ENCODE measurements around the gene DOCK1. TPM values are rescaled to one million over a fixed set of nuclear protein-coding genes. Genes with fewer than 3 reads are reported as not detected.

Gene DOCK1
- total RNA-seq, 1 donor from 2014 or later, result 72.6 TPM

DNA sequence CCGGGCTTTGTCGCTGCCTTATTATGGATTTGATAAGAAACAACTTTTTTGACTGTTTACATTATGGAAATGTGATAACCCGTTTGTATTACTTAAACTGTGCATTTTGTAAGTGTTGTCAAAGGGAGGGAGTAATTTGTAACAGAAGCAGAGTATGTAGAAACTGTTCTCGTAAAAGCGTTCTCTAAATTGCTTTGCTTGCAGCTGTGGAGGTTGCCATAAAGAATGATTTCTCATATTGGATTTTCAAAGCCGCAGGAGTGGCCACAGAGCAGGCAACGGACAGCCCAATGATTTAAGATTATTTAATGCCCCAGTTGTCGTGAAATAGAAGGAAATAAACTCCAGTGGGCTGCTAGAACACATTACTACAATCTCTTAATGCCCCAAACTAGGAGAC lies 405.2 kb downstream of the DOCK1 start:
- Histone ChIP-seq H3K36me3 (no peaks in the 10 kb centered on the region), H3K4me1 (no peaks in the 10 kb centered on the region), H3F3A (ENCODE audit: low read depth) (no peaks in the 10 kb centered on the region), H3K4me2 (no peak overlapping the region), H3K27me3 (no peaks in the 10 kb centered on the region), H3K9me3 (ENCODE audit: low read depth) (no peaks in the 10 kb centered on the region), H3K27ac (no peak overlapping the region), H4K20me1 (ENCODE audit: low read depth) (no peaks in the 10 kb centered on the region), H3K9ac (no peak overlapping the region), H3K4me3 (no peak overlapping the region), H3K79me2 (ENCODE audit: low read depth) (no peaks in the 10 kb centered on the region), H2AFZ (replicated peaks) (no peak overlapping the region)
- Mint-ChIP-seq H3K9me3 (no peaks in the 10 kb centered on the region), H3K4me1 (peaks cover 16% of the 10 kb centered on the region), H3K27ac (no peak overlapping the region), H3K4me3 (no peak overlapping the region), H3K36me3 (no peaks in the 10 kb centered on the region), H3K27me3 (ENCODE audit: insufficient read depth, low read depth) (peaks cover 7% of the 10 kb centered on the region)
- TF ChIP-seq, protein P1, sequence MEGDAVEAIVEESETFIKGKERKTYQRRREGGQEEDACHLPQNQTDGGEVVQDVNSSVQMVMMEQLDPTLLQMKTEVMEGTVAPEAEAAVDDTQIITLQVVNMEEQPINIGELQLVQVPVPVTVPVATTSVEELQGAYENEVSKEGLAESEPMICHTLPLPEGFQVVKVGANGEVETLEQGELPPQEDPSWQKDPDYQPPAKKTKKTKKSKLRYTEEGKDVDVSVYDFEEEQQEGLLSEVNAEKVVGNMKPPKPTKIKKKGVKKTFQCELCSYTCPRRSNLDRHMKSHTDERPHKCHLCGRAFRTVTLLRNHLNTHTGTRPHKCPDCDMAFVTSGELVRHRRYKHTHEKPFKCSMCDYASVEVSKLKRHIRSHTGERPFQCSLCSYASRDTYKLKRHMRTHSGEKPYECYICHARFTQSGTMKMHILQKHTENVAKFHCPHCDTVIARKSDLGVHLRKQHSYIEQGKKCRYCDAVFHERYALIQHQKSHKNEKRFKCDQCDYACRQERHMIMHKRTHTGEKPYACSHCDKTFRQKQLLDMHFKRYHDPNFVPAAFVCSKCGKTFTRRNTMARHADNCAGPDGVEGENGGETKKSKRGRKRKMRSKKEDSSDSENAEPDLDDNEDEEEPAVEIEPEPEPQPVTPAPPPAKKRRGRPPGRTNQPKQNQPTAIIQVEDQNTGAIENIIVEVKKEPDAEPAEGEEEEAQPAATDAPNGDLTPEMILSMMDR (IDR thresholded peaks at IDR 0.05), result no peak
- no peak for TF ChIP-seq EZH2phosphoT487 (IDR thresholded peaks at IDR 0.05)
- no peak for TF ChIP-seq EZH2 (IDR thresholded peaks at IDR 0.05)
- DNase-seq (ENCODE audit: low spot score), result no peak

- Mint-ChIP-seq H3K36me3 (no peaks in the 10 kb centered on the region), H3K9me3 (no peaks in the 10 kb centered on the region), H3K27me3 (ENCODE audit: insufficient read depth, low read depth) (peaks cover 7% of the 10 kb centered on the region), H3K4me3 (no peak overlapping the region), H3K27ac (no peak overlapping the region), H3K4me1 (peaks cover 16% of the 10 kb centered on the region)
- no peak for DNase-seq (ENCODE audit: low spot score)
- Histone ChIP-seq H3K9ac (no peak overlapping the region), H3K4me3 (no peak overlapping the region), H3K27ac (no peak overlapping the region), H3K4me2 (no peak overlapping the region), H2AFZ (replicated peaks) (no peak overlapping the region), H3K9me3 (ENCODE audit: low read depth) (no peaks in the 10 kb centered on the region), H3K79me2 (ENCODE audit: low read depth) (no peaks in the 10 kb centered on the region), H4K20me1 (ENCODE audit: low read depth) (no peaks in the 10 kb centered on the region), H3K4me1 (no peaks in the 10 kb centered on the region), H3K36me3 (no peaks in the 10 kb centered on the region), H3F3A (ENCODE audit: low read depth) (no peaks in the 10 kb centered on the region), H3K27me3 (no peaks in the 10 kb centered on the region)
- no peak for TF ChIP-seq EZH2 (IDR thresholded peaks at IDR 0.05)
- TF ChIP-seq, protein P1 (IDR thresholded peaks at IDR 0.05), result no peak
- TF ChIP-seq EZH2phosphoT487 (IDR thresholded peaks at IDR 0.05), result no peak
Observed at GRCh38 chr10:127310923-127311322, 405.7 kb downstream of the DOCK1 start.

- Histone ChIP-seq H3K4me1 (no peaks in the 10 kb centered on the region), H3K9me3 (ENCODE audit: low read depth) (no peaks in the 10 kb centered on the region), H3K9ac (no peak overlapping the region), H2AFZ (replicated peaks) (no peak overlapping the region), H3K4me2 (no peak overlapping the region), H3K4me3 (no peak overlapping the region), H3K79me2 (ENCODE audit: low read depth) (no peaks in the 10 kb centered on the region), H3F3A (ENCODE audit: low read depth) (no peaks in the 10 kb centered on the region), H3K27ac (no peak overlapping the region), H3K27me3 (no peaks in the 10 kb centered on the region), H4K20me1 (ENCODE audit: low read depth) (no peaks in the 10 kb centered on the region), H3K36me3 (no peaks in the 10 kb centered on the region)
- H3K36me3 Mint-ChIP-seq, result peaks cover 2% of the 10 kb centered on the region
- no peak overlapping the region for H3K4me3 Mint-ChIP-seq
- H3K27ac Mint-ChIP-seq, result no peak overlapping the region
- no peak for TF ChIP-seq EZH2phosphoT487 (IDR thresholded peaks at IDR 0.05)
- TF ChIP-seq, protein P1 (IDR thresholded peaks at IDR 0.05), result no peak
- no peak for TF ChIP-seq EZH2 (IDR thresholded peaks at IDR 0.05)
- H3K9me3 Mint-ChIP-seq, result no peaks in the 10 kb centered on the region
- DNase-seq (ENCODE audit: low spot score), result no peak
- H3K4me1 Mint-ChIP-seq, result peaks cover 18% of the 10 kb centered on the region
- H3K27me3 Mint-ChIP-seq (ENCODE audit: insufficient read depth, low read depth), result peaks cover 2% of the 10 kb centered on the region
Observed at GRCh38 chr10:127313996-127314700, 408.9 kb downstream of the DOCK1 start.
